PC-3 (cell line): ENCODE data around the gene C14orf93. TPM values are rescaled to one million over a fixed set of nuclear protein-coding genes. Genes with fewer than 3 reads are reported as not detected.

Experiments
- ATAC-seq: fragments of 200-7000 bp; cut with Tn5 transposase; 2 replicates; pipeline ENCODE4 v1.9.1; 2020; ENCODE audit warnings: mild to moderate bottlenecking, moderate library complexity
- BruUV-seq: library from RNA; stranded (reverse); fragments of 400-500 nt; replicated peaks from 2 replicates; lab custom pipeline; 2021; lab: Mats Ljungman, UMichigan
- CTCF ChIA-PET: fragments of 300-600 bp; sonication (Branson Sonifier 250); formaldehyde crosslinking; loops from one replicate; lab custom pipeline; 2022; ENCODE audit warnings: antibody characterized with exemption; lab: Charles Lee
- POLR2A ChIA-PET: fragments of 300-600 bp; sonication (Branson Sonifier 250); formaldehyde crosslinking; loops from one replicate; lab custom pipeline; 2022; ENCODE audit warnings: antibody characterized with exemption; ENCODE audit not compliant: unreplicated experiment; lab: Charles Lee
- DNase-seq: peaks from one replicate; pipeline ENCODE4 v3.0.0-alpha.2; 2015
- H2AFZ ChIP-seq: fragments of 300-600 bp; sonication (generic); 2 replicates; pipeline ENCODE4 v1.6.0; 2016; ENCODE audit warnings: antibody characterized with exemption, low read length
- H3F3A ChIP-seq: fragments of 300-600 bp; sonication (generic); one replicate; pipeline ENCODE4 v1.6.0; 2017; ENCODE audit warnings: antibody characterized with exemption, low read length, control low read depth, mild to moderate bottlenecking; ENCODE audit not compliant: unreplicated experiment
- H3K27ac ChIP-seq: fragments of 300-600 bp; sonication (generic); 2 replicates; pipeline ENCODE4 v1.5.1; 2016; ENCODE audit warnings: mild to moderate bottlenecking, low read length
- H3K27me3 ChIP-seq: fragments of 300-600 bp; sonication (generic); 2 replicates; pipeline ENCODE4 v1.6.1; 2016; ENCODE audit warnings: low read length, mixed read lengths
- H3K36me3 ChIP-seq: fragments of 300-600 bp; sonication (generic); 2 replicates; pipeline ENCODE4 v1.6.1; 2016; ENCODE audit warnings: low read depth, mixed run types, low read length, mixed read lengths
- H3K4me1 ChIP-seq: fragments of 300-600 bp; sonication (generic); 2 replicates; pipeline ENCODE4 v1.5.1; 2016; ENCODE audit warnings: low read length; ENCODE audit not compliant: insufficient read depth
- H3K4me2 ChIP-seq: fragments of 300-600 bp; sonication (generic); 2 replicates; pipeline ENCODE4 v1.6.0; 2016; ENCODE audit warnings: low read length
- H3K4me3 ChIP-seq: fragments of 300-600 bp; sonication (generic); 2 replicates; pipeline ENCODE4 v1.5.1; 2016; ENCODE audit warnings: mild to moderate bottlenecking, low read length, mixed read lengths
- H3K79me2 ChIP-seq: fragments of 300-600 bp; sonication (generic); 2 replicates; pipeline ENCODE4 v1.6.1; 2017; ENCODE audit warnings: low read length, mixed read lengths
- H3K9ac ChIP-seq: fragments of 300-600 bp; sonication (generic); 2 replicates; pipeline ENCODE4 v1.6.0; 2016; ENCODE audit warnings: mild to moderate bottlenecking, low read length
- H3K9me2 ChIP-seq: fragments of 300-600 bp; sonication (generic); replicated peaks from 2 replicates; pipeline ENCODE4 v1.6.1; 2016; ENCODE audit warnings: mixed run types, low read length, mixed read lengths
- H3K9me3 ChIP-seq: fragments of 300-600 bp; sonication (generic); 2 replicates; pipeline ENCODE4 v1.6.1; 2016; ENCODE audit warnings: low read length, mixed read lengths
- H4K20me1 ChIP-seq: fragments of 300-600 bp; sonication (generic); 2 replicates; pipeline ENCODE4 v1.6.1; 2016; ENCODE audit warnings: low read length, mixed read lengths
- CTCF ChIP-seq: fragments of 300-600 bp; sonication (generic); conservative IDR thresholded peaks from 2 replicates; pipeline ENCODE4 v1.5.1; 2017; ENCODE audit warnings: antibody characterized with exemption, low read depth, mild to moderate bottlenecking, low read length
- EZH2 ChIP-seq: fragments of 300-600 bp; sonication (generic); IDR thresholded peaks from one replicate; pipeline ENCODE4 v1.6.1; 2017; ENCODE audit warnings: antibody characterized with exemption, mild to moderate bottlenecking, low read length; ENCODE audit not compliant: unreplicated experiment
- EZH2phosphoT487 ChIP-seq: fragments of 300-600 bp; sonication (generic); IDR thresholded peaks from 2 replicates; pipeline ENCODE4 v1.6.1; 2018; ENCODE audit warnings: mild to moderate bottlenecking, antibody characterized with exemption, low read length, borderline replicate concordance
- intact Hi-C: fragments of 100-400 bp; cut with micrococcal nuclease; formaldehyde crosslinking; loops from 2 replicates; pipeline ENCODE4 v1.9.0; 2023
- total RNA-seq: library from RNA; depleted of rRNA; stranded (reverse); fragments of >200 nt; gene quantifications from 2 replicates; pipeline ENCODE4 v1.2.3, GENCODE V29; 2014

C14orf93 gene
- total RNA-seq, 1 experiment from 2014 or later: 5.8 TPM

DNA sequence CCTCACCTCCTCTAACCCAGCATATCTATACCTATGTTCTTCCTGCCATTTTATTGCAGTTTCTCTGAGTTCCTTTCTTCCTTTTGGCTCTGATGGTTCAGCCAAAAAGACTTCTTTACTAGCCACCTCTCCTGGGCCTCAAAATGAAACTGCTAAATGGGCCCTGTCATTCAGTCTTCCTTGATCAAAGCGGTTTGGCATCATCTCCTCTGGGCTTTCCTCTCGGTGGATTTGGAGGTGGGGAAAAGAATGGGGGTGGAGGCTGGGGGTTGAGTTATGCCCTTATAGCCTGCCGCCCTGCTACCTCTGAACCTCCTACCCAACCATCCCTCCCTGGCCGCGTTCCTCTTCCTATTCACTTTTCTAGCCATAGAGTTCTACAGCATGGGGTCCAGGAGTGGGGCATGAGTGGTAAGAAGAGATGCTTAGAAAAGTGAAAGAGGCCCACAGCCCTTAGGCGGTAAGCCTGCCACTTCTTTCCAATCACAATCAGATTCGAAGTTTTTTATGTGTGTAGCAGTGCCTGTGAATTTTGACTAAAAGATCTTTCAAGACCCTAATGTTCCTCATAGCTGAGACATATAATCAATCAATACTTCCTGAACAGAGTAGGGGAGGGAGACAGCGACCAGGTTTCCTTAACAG lies 30.1 kb downstream of the C14orf93 start:
- H3K9ac ChIP-seq: peak overlapping the region; percentile 41
- no peaks in the 10 kb centered on the region for H3K9me2 ChIP-seq
- peaks cover 44% of the 10 kb centered on the region for H3K4me1 ChIP-seq
- H3K9me3 ChIP-seq: no peaks in the 10 kb centered on the region
- no peak for TF ChIP-seq CTCF
- no peak for TF ChIP-seq EZH2phosphoT487
- no peak for TF ChIP-seq EZH2
- DNase-seq: no peak
- H3K79me2 ChIP-seq: peaks cover 77% of the 10 kb centered on the region
- BruUV-seq: TSS peak; percentile 37
- H2AFZ ChIP-seq: peak overlapping the region; percentile 6
- H3F3A ChIP-seq: peaks cover 4% of the 10 kb centered on the region
- intact Hi-C loops: loop anchor here (10.0 kb wide), 2 partner anchors 205 to 325 kb away; partner anchors contain the start of genes BCL2L2, PPP1R3E and SLC7A8
- CTCF ChIA-PET: no interaction called here
- H3K4me2 ChIP-seq: peak overlapping the region; percentile 85
- H4K20me1 ChIP-seq: no peaks in the 10 kb centered on the region
- no peaks in the 10 kb centered on the region for H3K27me3 ChIP-seq
- no peak for ATAC-seq
- peaks cover 5% of the 10 kb centered on the region; the same call in 1 of the 2 replicates for H3K36me3 ChIP-seq
- peak overlapping the region; percentile 80 for H3K4me3 ChIP-seq
- POLR2A ChIA-PET: no interaction called here
- H3K27ac ChIP-seq: peak overlapping the region; percentile 78

GRCh38 chr14:22978981-22979671 lies 30.8 kb downstream of the C14orf93 start:
- Histone ChIP-seq H4K20me1 (no peaks in the 10 kb centered on the region), H3K27ac (peak overlapping the region; percentile 78), H3K4me2 (peak overlapping the region; percentile 85), H3K9me2 (no peaks in the 10 kb centered on the region), H3K9me3 (no peaks in the 10 kb centered on the region), H3K4me3 (peak overlapping the region; percentile 80), H3K36me3 (peaks cover 11% of the 10 kb centered on the region; the same call in 1 of the 2 replicates), H3K79me2 (peaks cover 78% of the 10 kb centered on the region), H3K4me1 (peaks cover 46% of the 10 kb centered on the region), H3K27me3 (no peaks in the 10 kb centered on the region), H2AFZ (no peak overlapping the region), H3K9ac (peak overlapping the region; percentile 41; the same call in 1 of the 2 replicates), H3F3A (peaks cover 4% of the 10 kb centered on the region)
- ChIA-PET POLR2A (no interaction called here), CTCF (no interaction called here)
- DNase-seq (peak; percentile 32), ATAC-seq (peak; percentile 1; the same call in 1 of the 2 replicates)
- intact Hi-C loops: loop anchor here (10.0 kb wide), 1 partner anchor 326 kb away; the partner anchor contains the start of genes BCL2L2 and PPP1R3E
- TF ChIP-seq EZH2 (no peak), CTCF (no peak), EZH2phosphoT487 (no peak)
- BruUV-seq: no TSS peak
